Activated CD4-positive, alpha-beta memory T cell treated with anti-CD3 and anti-CD28 coated beads for 36 hours (primary cell): ENCODE measurements around the gene EED. TPM values are rescaled to one million over a fixed set of nuclear protein-coding genes. Genes with fewer than 3 reads are reported as not detected.
A peak's percentile ranks its signal among the peaks of the same experiment; 100 is the strongest.

Source experiments
- CTCF ChIA-PET: fragments of 350-600 bp; sonication (Branson Sonifier 250); formaldehyde crosslinking; loops from one replicate; lab custom pipeline; 2021; ENCODE audit warnings: antibody characterized with exemption, inconsistent platforms; lab: Charles Lee
- POLR2A ChIA-PET: fragments of 350-600 bp; sonication (Branson Sonifier 250); formaldehyde crosslinking; loops from one replicate; lab custom pipeline; 2021; ENCODE audit warnings: antibody characterized with exemption; lab: Charles Lee
- DNase-seq: peaks from one replicate; pipeline ENCODE4 v3.0.0-alpha.2; 2020
- H3K27ac Mint-ChIP-seq: one replicate; pipeline ENCODE4 v1.8.0; 2021; ENCODE audit warnings: mixed read lengths
- H3K27me3 Mint-ChIP-seq: one replicate; pipeline ENCODE4 v1.8.0; 2021; ENCODE audit warnings: mixed read lengths
- H3K36me3 Mint-ChIP-seq: one replicate; pipeline ENCODE4 v1.8.0; 2021; ENCODE audit warnings: mixed read lengths
- H3K4me1 Mint-ChIP-seq: one replicate; pipeline ENCODE4 v1.8.0; 2021; ENCODE audit warnings: low read depth, mixed read lengths
- H3K4me3 Mint-ChIP-seq: one replicate; pipeline ENCODE4 v1.8.0; 2021; ENCODE audit warnings: mild to moderate bottlenecking, mixed read lengths
- H3K9me3 Mint-ChIP-seq: one replicate; pipeline ENCODE4 v1.8.0; 2021; ENCODE audit warnings: mixed read lengths
- intact Hi-C: fragments of 100-400 bp; cut with micrococcal nuclease; formaldehyde crosslinking; loops from one replicate; pipeline ENCODE4 v1.15.1; 2023
- total RNA-seq, 2 experiments: library from RNA; stranded (reverse); gene quantifications; one replicate each; pipeline ENCODE4 v1.2.3, GENCODE V29; 2021

Gene EED
- total RNA-seq, 2 experiments from 2014 or later, result 170 TPM

DNA sequence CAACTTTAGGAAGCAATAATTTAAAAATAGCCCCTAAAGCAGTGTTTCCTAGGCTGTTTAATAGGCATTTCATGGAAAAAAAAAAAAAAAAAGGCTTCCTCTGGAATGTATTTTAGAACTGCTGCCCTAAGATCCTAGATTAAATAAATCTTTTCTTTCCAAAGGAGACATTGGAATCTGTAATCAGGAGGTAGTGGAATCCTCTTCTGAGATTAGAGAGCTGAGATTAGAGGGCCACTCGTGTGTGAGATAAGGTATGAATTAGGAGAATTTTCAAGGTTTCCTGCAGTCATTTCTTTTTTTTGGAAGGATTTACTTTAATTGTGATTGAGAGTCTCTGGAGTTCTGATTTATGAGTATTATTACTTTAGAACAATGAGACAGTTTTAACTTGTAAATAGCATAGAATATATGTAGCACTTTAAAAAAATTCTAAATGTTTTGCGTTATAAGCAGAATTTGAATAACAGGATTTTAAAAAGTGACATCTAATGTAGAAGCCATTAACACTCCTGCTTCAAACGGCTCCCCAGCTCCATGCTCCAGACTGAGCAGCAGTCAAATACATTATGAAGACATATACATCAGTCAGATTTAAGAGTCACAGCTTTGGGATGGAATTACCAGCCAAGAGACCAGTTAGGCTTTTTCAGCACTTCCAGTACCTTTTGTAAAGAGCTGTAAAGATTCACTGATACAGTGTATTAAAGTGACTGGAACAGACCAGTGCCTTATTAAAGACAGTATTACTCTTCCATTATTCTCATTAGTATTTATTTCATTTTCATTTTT, 5.0 kb downstream of the EED start:
- DNase-seq, result no peak
- Mint-ChIP-seq H3K9me3 (no peaks in the 10 kb centered on the region), H3K27me3 (no peaks in the 10 kb centered on the region), H3K4me1 (peaks cover 49% of the 10 kb centered on the region), H3K36me3 (peaks cover 47% of the 10 kb centered on the region), H3K4me3 (no peak overlapping the region), H3K27ac (peak overlapping the region; percentile 87)
- ChIA-PET POLR2A (interaction anchor here (0.6 to 2.8 kb wide), 15 partner anchors 19 to 206 kb away, joined by 3 to 18 read pairs (median 4); no protein-coding TSS in a partner anchor), CTCF (interaction anchor here (0.7 to 2.0 kb wide), 7 partner anchors 17 to 303 kb away, joined by 3 to 9 read pairs (median 4); no protein-coding TSS in a partner anchor)
- intact Hi-C loops, result loop anchor here (10.0 kb wide), 1 partner anchor 495 kb away; no protein-coding TSS in a partner anchor

DNA sequence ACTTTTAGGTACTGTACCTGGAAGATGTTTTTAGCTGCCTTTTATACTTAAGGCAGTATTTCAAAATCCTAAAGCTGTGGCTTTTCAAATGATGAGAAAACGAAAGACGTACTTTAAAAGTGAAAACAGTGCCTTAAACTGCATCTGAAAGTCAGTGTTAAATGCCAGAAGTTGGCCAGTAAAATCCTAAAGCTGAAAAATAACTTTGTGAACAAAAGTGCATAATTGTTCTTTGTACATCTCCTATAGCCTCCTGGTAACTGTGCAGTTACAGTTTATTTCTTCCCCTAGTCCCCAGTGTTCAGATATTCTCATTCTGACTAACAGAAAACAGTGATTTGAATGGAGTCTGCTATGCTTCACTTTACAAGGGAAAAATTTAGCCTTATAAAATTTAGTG, 6.8 kb downstream of the EED start:
- H3K36me3 Mint-ChIP-seq, result peaks cover 57% of the 10 kb centered on the region

DNA sequence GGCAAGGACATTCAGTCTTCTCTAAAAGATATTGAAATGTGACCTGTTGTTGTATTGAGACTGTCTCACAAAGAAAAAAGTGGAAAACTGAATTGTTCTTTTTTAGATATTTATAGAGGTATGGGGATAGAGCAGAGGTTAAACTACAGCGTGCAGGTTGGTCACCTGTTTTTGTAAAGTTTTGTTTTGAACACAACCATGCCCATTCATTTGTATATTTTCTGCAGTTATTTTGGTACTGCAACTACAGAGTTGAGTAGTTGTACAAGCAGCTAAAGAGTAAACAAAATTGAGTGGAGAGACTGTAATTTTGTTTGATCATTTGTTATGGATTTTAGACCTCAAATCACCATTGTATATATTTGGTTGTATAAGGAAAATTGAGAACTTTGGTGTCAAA, 11.3 kb downstream of the EED start:
- H3K9me3 Mint-ChIP-seq, result no peaks in the 10 kb centered on the region
- DNase-seq, result no peak
- H3K4me3 Mint-ChIP-seq, result no peak overlapping the region
- H3K27me3 Mint-ChIP-seq, result no peaks in the 10 kb centered on the region
- peak overlapping the region; percentile 68 for H3K27ac Mint-ChIP-seq
- H3K4me1 Mint-ChIP-seq, result peaks cover 56% of the 10 kb centered on the region
- H3K36me3 Mint-ChIP-seq, result peaks cover 57% of the 10 kb centered on the region
- ChIA-PET CTCF (interaction anchor here (1.5 to 1.9 kb wide), 2 partner anchors 31 to 62 kb away, joined by 3 to 5 read pairs; no protein-coding TSS in a partner anchor), POLR2A (interaction anchor here (0.6 to 1.2 kb wide), 2 partner anchors 12 to 30 kb away, joined by 3 to 4 read pairs; no protein-coding TSS in a partner anchor)
- intact Hi-C loops, result loop anchor here (1.0 kb wide), 3 partner anchors 8 to 209 kb away; no protein-coding TSS in a partner anchor

More for the DNA sequence above, 6.8 kb downstream of the EED start:
- Mint-ChIP-seq H3K4me1 (peaks cover 66% of the 10 kb centered on the region), H3K9me3 (no peaks in the 10 kb centered on the region), H3K27me3 (no peaks in the 10 kb centered on the region), H3K27ac (peak overlapping the region; percentile 86), H3K4me3 (peak overlapping the region; percentile 60)
- intact Hi-C loops, result loop anchor here (1.0 kb wide), 1 partner anchor 14 kb away; no protein-coding TSS in a partner anchor
- ChIA-PET CTCF (interaction anchor here (0.8 to 1.6 kb wide), 7 partner anchors 58 to 397 kb away, joined by 3 to 6 read pairs (median 3); partner anchors contain the start of gene CCDC83), POLR2A (interaction anchor here (0.7 to 1.6 kb wide), 9 partner anchors 11 to 341 kb away, joined by 3 to 9 read pairs (median 4); no protein-coding TSS in a partner anchor)
- no peak for DNase-seq

DNA sequence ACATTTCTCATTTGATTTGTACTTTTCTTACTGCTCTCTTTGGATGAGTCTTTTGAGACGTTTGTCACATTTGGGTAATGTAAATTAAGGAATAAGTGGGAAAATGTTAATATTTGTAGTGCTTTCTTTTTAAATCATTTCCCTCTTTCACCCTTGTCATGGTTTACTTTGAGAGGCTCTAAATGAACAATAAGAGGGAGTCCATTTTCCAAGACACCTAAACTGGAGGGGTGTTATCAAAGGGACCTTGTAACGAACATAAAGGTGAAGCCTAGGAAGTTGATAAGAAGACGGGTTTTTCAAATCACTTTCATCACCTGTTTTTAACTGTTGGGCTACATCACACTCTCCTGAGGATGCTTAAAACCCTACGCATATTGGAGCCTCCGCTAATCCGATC, 12.1 kb downstream of the EED start:
- ChIA-PET POLR2A (interaction anchor here (0.7 kb wide), 1 partner anchor 12 kb away, joined by 4 read pairs; the partner anchor contains the start of gene EED), CTCF (interaction anchor here (1.9 kb wide), 1 partner anchor 63 kb away, joined by 5 read pairs; no protein-coding TSS in a partner anchor)
- peaks cover 51% of the 10 kb centered on the region for H3K36me3 Mint-ChIP-seq
- intact Hi-C loops, result loop anchor here (1.0 kb wide), 3 partner anchors 8 to 209 kb away; no protein-coding TSS in a partner anchor
- H3K27me3 Mint-ChIP-seq, result no peaks in the 10 kb centered on the region
- H3K4me3 Mint-ChIP-seq, result no peak overlapping the region
- no peak for DNase-seq
- H3K27ac Mint-ChIP-seq, result peak overlapping the region; percentile 66
- peaks cover 50% of the 10 kb centered on the region for H3K4me1 Mint-ChIP-seq
- H3K9me3 Mint-ChIP-seq, result no peaks in the 10 kb centered on the region

DNA sequence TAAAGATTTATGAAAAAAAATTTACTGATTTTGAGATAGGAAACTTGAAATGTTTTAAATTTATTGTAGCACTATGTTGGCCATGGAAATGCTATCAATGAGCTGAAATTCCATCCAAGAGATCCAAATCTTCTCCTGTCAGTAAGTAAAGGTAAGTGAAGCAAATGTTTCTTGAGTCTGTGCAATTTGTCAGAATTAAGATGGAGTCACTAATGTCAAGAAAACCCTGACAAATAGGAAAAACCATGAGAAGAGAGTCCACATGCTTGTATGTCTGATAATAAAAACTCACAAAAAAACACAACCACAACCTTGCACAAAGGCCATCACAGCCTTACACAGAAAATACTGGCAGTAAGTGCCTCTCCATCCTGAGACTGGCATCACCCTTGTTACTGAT, 12.9 kb downstream of the EED start:
- ChIA-PET POLR2A (interaction anchor here (0.6 kb wide), 1 partner anchor 208 kb away, joined by 3 read pairs; no protein-coding TSS in a partner anchor), CTCF (no interaction called here)
- H3K9me3 Mint-ChIP-seq, result no peaks in the 10 kb centered on the region
- H3K27me3 Mint-ChIP-seq, result no peaks in the 10 kb centered on the region
- H3K36me3 Mint-ChIP-seq, result peaks cover 49% of the 10 kb centered on the region
- peak overlapping the region; percentile 66 for H3K27ac Mint-ChIP-seq
- H3K4me3 Mint-ChIP-seq, result no peak overlapping the region
- no peak for DNase-seq
- peaks cover 44% of the 10 kb centered on the region for H3K4me1 Mint-ChIP-seq
- intact Hi-C loops, result no loop called here

DNA sequence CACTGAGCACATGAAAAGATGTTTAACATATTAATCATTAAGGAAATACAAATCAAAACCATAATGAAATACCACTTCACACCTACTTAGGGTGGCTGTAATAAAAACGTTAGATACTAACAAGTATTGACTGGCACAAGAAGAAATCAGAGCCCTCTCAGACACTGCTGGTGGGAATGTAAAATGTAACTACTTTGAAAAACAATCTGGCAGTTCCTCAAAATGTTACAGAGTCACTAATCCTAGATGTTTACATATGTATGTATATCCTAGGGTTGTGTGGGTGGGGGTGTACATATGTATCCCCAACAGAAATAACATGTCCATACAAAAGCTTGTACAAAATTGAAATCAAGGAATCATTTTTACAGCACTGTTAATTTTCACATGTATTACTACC, 15.2 kb downstream of the EED start:
- DNase-seq, result no peak
- H3K27ac Mint-ChIP-seq, result no peak overlapping the region
- H3K4me3 Mint-ChIP-seq, result no peak overlapping the region
- no peaks in the 10 kb centered on the region for H3K9me3 Mint-ChIP-seq
- intact Hi-C loops, result loop anchor here (2.0 kb wide), 1 partner anchor 15 kb away; no protein-coding TSS in a partner anchor
- POLR2A ChIA-PET, result interaction anchor here (0.5 to 1.7 kb wide), 3 partner anchors 14 to 223 kb away, joined by 3 to 5 read pairs (median 3); no protein-coding TSS in a partner anchor
- no peaks in the 10 kb centered on the region for H3K27me3 Mint-ChIP-seq
- peaks cover 46% of the 10 kb centered on the region for H3K4me1 Mint-ChIP-seq
- CTCF ChIA-PET, result no interaction called here
- H3K36me3 Mint-ChIP-seq, result peaks cover 61% of the 10 kb centered on the region

DNA sequence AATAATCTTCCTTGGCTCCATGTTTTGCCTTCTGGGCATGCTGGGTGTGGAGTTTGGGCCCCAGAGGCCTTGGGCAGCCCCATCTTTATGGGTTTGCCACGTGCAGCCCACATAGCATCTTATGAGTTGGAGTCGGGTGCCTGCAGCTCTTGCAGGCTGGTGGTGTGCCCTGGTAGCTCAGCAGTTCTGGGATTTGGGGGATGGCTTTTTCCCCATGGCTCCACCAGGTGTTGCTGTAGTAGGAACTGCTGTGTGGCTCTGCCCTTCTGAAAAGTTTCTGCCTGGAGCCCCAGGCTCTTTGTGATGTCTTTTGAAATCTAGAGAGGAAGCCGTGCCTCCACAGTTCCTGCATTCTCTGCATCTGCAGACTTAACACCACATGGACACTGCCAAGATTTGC, 16.8 kb downstream of the EED start:
- DNase-seq, result no peak
- peaks cover 54% of the 10 kb centered on the region for H3K36me3 Mint-ChIP-seq
- CTCF ChIA-PET, result interaction anchor here (0.7 kb wide), 1 partner anchor 217 kb away, joined by 3 read pairs; no protein-coding TSS in a partner anchor
- no peak overlapping the region for H3K27ac Mint-ChIP-seq
- no peaks in the 10 kb centered on the region for H3K9me3 Mint-ChIP-seq
- H3K4me3 Mint-ChIP-seq, result no peak overlapping the region
- no peaks in the 10 kb centered on the region for H3K27me3 Mint-ChIP-seq
- POLR2A ChIA-PET, result interaction anchor here (1.7 kb wide), 1 partner anchor 16 kb away, joined by 5 read pairs; no protein-coding TSS in a partner anchor
- peaks cover 38% of the 10 kb centered on the region for H3K4me1 Mint-ChIP-seq
- intact Hi-C loops, result loop anchor here (2.0 kb wide), 1 partner anchor 13 kb away; no protein-coding TSS in a partner anchor

DNA sequence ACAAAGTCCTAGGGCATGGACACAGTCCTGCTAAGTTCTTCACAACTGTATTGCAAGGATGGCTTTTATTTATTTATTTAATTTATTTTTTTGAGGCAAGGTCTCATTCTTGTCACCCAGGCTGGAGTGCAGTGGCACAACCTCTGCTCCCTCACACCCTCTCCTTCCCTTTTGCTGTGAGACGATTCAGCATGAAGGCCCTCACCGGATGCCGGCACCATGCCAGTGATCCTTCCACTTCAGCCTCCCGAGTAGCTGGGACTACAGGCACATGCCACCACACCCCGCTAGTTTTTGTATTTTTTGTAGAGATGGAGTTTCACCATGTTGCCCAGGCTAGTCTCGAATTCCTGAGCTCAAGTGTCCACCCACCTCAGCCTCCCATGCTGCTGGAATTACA, 17.8 kb downstream of the EED start:
- ChIA-PET CTCF (interaction anchor here (0.6 kb wide), 1 partner anchor 40 kb away, joined by 3 read pairs; the partner anchor contains the start of gene HIKESHI), POLR2A (interaction anchor here (0.7 to 1.0 kb wide), 2 partner anchors 11 to 32 kb away, joined by 4 read pairs; no protein-coding TSS in a partner anchor)
- Mint-ChIP-seq H3K27me3 (no peaks in the 10 kb centered on the region), H3K4me1 (peaks cover 31% of the 10 kb centered on the region), H3K36me3 (peaks cover 47% of the 10 kb centered on the region), H3K27ac (no peak overlapping the region), H3K9me3 (no peaks in the 10 kb centered on the region), H3K4me3 (no peak overlapping the region)
- no peak for DNase-seq
- intact Hi-C loops, result no loop called here

DNA sequence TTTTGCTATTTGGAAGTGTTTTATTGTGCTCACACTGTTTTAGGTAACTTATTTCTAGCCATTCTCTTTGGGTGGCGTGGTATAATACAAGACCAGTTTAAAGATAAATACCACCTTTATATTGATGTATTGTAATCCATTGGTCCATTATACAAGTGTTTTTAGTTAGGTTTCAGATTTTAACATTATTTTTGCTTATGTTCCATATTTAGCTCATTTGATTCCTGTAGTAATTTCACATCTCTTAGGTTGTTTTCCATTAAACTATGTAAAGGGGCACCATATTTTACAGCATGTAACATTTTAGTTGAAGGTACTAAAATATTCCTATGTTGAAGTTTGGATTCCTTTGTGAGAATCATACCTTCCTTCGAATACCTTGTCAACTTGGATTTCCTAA, 20.1 kb downstream of the EED start:
- intact Hi-C loops, result loop anchor here (1.0 kb wide), 1 partner anchor 13 kb away; no protein-coding TSS in a partner anchor
- DNase-seq, result no peak
- Mint-ChIP-seq H3K36me3 (peaks cover 50% of the 10 kb centered on the region), H3K4me3 (no peak overlapping the region), H3K27me3 (no peaks in the 10 kb centered on the region), H3K27ac (no peak overlapping the region), H3K4me1 (peaks cover 24% of the 10 kb centered on the region), H3K9me3 (no peaks in the 10 kb centered on the region)
- CTCF ChIA-PET, result no interaction called here
- POLR2A ChIA-PET, result no interaction called here

DNA sequence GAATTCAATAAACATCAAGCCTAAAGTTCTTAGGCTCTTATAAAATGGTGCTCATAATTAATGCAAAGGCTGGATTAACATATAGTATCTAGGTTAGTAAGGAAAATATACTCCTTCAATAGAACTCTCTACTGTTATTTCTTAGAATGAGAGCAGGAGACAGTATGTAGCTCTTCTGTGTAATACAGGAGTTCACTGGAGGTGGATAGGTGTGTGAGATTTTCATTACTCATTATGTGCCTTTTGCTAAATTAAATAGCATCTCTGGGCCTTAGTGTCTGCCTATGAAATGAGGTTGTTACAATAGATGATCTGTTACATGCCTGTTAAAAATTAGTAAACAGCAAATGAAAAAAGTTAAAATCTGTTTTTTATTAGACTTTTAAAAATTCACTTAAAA, 20.6 kb downstream of the EED start:
- POLR2A ChIA-PET, result interaction anchor here (1.4 kb wide), 1 partner anchor 23 kb away, joined by 4 read pairs; no protein-coding TSS in a partner anchor
- peak overlapping the region; percentile 5 for H3K27ac Mint-ChIP-seq
- CTCF ChIA-PET, result interaction anchor here (1.3 kb wide), 1 partner anchor 19 kb away, joined by 4 read pairs; no protein-coding TSS in a partner anchor
- no peak overlapping the region for H3K4me3 Mint-ChIP-seq
- H3K36me3 Mint-ChIP-seq, result peaks cover 50% of the 10 kb centered on the region
- intact Hi-C loops, result loop anchor here (1.0 kb wide), 1 partner anchor 14 kb away; no protein-coding TSS in a partner anchor
- H3K27me3 Mint-ChIP-seq, result no peaks in the 10 kb centered on the region
- DNase-seq, result no peak
- peaks cover 27% of the 10 kb centered on the region for H3K4me1 Mint-ChIP-seq
- H3K9me3 Mint-ChIP-seq, result no peaks in the 10 kb centered on the region

DNA sequence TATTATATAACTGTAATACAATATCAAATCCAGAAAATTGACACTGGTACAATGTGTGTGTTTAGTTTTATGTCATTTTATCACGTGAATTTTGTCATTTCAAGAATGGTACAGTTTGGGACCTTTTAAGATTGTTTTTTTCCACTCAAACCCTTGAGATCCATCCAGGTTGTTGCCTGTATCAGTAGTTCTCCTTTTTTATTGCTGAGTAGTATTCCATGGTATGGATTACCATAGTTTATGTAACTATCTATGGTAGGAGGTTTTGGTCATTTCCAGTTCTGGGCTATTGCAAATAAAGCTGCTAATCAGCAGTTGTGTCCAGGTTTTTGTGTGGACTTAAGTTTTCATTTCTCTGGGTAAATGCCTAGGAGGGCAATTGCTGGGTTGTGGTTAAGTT, 25.1 kb downstream of the EED start:
- peaks cover 48% of the 10 kb centered on the region for H3K4me1 Mint-ChIP-seq
- no peak for DNase-seq
- ChIA-PET CTCF (no interaction called here), POLR2A (no interaction called here)
- no peaks in the 10 kb centered on the region for H3K27me3 Mint-ChIP-seq
- no peak overlapping the region for H3K4me3 Mint-ChIP-seq
- no peak overlapping the region for H3K27ac Mint-ChIP-seq
- intact Hi-C loops, result no loop called here
- peaks cover 55% of the 10 kb centered on the region for H3K36me3 Mint-ChIP-seq
- no peaks in the 10 kb centered on the region for H3K9me3 Mint-ChIP-seq
